Measurements from ENCODE around the gene GLB1L3.

GLB1L3 gene

GRCh38 chr11:134345237-134345550, 69.0 kb downstream of the GLB1L3 start:
- no peaks in the 10 kb centered on the region for H3K9me3 ChIP-seq (ENCODE audit: insufficient read depth, low read depth, low read length)
- H3K4me1 ChIP-seq (ENCODE audit: insufficient read depth, low read length) = peaks cover 14% of the 10 kb centered on the region; the same call in 1 of the 2 replicates
- 91% methylated on average over 4 of the region's 4 CpGs for WGBS
- no peaks in the 10 kb centered on the region for H3K27me3 ChIP-seq (ENCODE audit: insufficient read depth, low read length)
- no peak overlapping the region for H3K27ac ChIP-seq (ENCODE audit: low read depth, low read length)
- no peak overlapping the region for H3K9ac ChIP-seq (ENCODE audit: low read depth, low read length)
- no peaks in the 10 kb centered on the region for H3K36me3 ChIP-seq (ENCODE audit: insufficient read depth, low read length)
- H3K4me3 ChIP-seq (ENCODE audit: low read length) = no peak overlapping the region

GRCh38 chr11:134346101-134346975, 70.2 kb downstream of the GLB1L3 start:
- H3K9me3 ChIP-seq (ENCODE audit: insufficient read depth, low read depth, low read length) = no peaks in the 10 kb centered on the region
- H3K9ac ChIP-seq (ENCODE audit: low read depth, low read length) = no peak overlapping the region
- WGBS = 93% methylated on average over 21 of the region's 22 CpGs
- no peak overlapping the region for H3K4me3 ChIP-seq (ENCODE audit: low read length)
- H3K27ac ChIP-seq (ENCODE audit: low read depth, low read length) = no peak overlapping the region
- H3K4me1 ChIP-seq (ENCODE audit: insufficient read depth, low read length) = peaks cover 14% of the 10 kb centered on the region; the same call in 1 of the 2 replicates
- no peaks in the 10 kb centered on the region for H3K36me3 ChIP-seq (ENCODE audit: insufficient read depth, low read length)
- H3K27me3 ChIP-seq (ENCODE audit: insufficient read depth, low read length) = no peaks in the 10 kb centered on the region

- Histone ChIP-seq H3K36me3 (ENCODE audit: insufficient read depth, low read length) (no peaks in the 10 kb centered on the region), H3K9me3 (ENCODE audit: insufficient read depth, low read depth, low read length) (no peaks in the 10 kb centered on the region), H3K27ac (ENCODE audit: low read depth, low read length) (no peak overlapping the region), H3K4me3 (ENCODE audit: low read length) (no peak overlapping the region), H3K27me3 (ENCODE audit: insufficient read depth, low read length) (no peaks in the 10 kb centered on the region), H3K4me1 (ENCODE audit: insufficient read depth, low read length) (peaks cover 14% of the 10 kb centered on the region; the same call in 1 of the 2 replicates), H3K9ac (ENCODE audit: low read depth, low read length) (no peak overlapping the region)
- WGBS = 95% methylated on average over 5 of the region's 5 CpGs
These were observed 70.8 kb downstream of the GLB1L3 start for GRCh38 chr11:134346976-134347350.

- H3K36me3 ChIP-seq (ENCODE audit: insufficient read depth, low read length) = no peaks in the 10 kb centered on the region
- no peak overlapping the region for H3K4me3 ChIP-seq (ENCODE audit: low read length)
- H3K4me1 ChIP-seq (ENCODE audit: insufficient read depth, low read length) = peaks cover 14% of the 10 kb centered on the region; the same call in 1 of the 2 replicates
- WGBS = 95% methylated on average over 10 of the region's 10 CpGs
- no peaks in the 10 kb centered on the region for H3K27me3 ChIP-seq (ENCODE audit: insufficient read depth, low read length)
- H3K27ac ChIP-seq (ENCODE audit: low read depth, low read length) = no peak overlapping the region
- no peaks in the 10 kb centered on the region for H3K9me3 ChIP-seq (ENCODE audit: insufficient read depth, low read depth, low read length)
- H3K9ac ChIP-seq (ENCODE audit: low read depth, low read length) = no peak overlapping the region
These were observed 71.3 kb downstream of the GLB1L3 start for GRCh38 chr11:134347441-134347840.

GRCh38 chr11:134349109-134349801, 73.1 kb downstream of the GLB1L3 start:
- no peak overlapping the region for H3K27ac ChIP-seq (ENCODE audit: low read depth, low read length)
- peaks cover 14% of the 10 kb centered on the region; the same call in 1 of the 2 replicates for H3K4me1 ChIP-seq (ENCODE audit: insufficient read depth, low read length)
- 78% methylated on average over 6 of the region's 6 CpGs for WGBS
- H3K27me3 ChIP-seq (ENCODE audit: insufficient read depth, low read length) = no peaks in the 10 kb centered on the region
- no peak overlapping the region for H3K9ac ChIP-seq (ENCODE audit: low read depth, low read length)
- H3K9me3 ChIP-seq (ENCODE audit: insufficient read depth, low read depth, low read length) = no peaks in the 10 kb centered on the region
- H3K4me3 ChIP-seq (ENCODE audit: low read length) = no peak overlapping the region
- H3K36me3 ChIP-seq (ENCODE audit: insufficient read depth, low read length) = no peaks in the 10 kb centered on the region

- no peaks in the 10 kb centered on the region for H3K27me3 ChIP-seq (ENCODE audit: insufficient read depth, low read length)
- no peaks in the 10 kb centered on the region for H3K36me3 ChIP-seq (ENCODE audit: insufficient read depth, low read length)
- no peak overlapping the region for H3K27ac ChIP-seq (ENCODE audit: low read depth, low read length)
- peaks cover 14% of the 10 kb centered on the region; the same call in 1 of the 2 replicates for H3K4me1 ChIP-seq (ENCODE audit: insufficient read depth, low read length)
- WGBS = 83% methylated on average over 10 of the region's 10 CpGs
- no peak overlapping the region for H3K9ac ChIP-seq (ENCODE audit: low read depth, low read length)
- no peak overlapping the region for H3K4me3 ChIP-seq (ENCODE audit: low read length)
- no peaks in the 10 kb centered on the region for H3K9me3 ChIP-seq (ENCODE audit: insufficient read depth, low read depth, low read length)
These were observed 73.7 kb downstream of the GLB1L3 start for GRCh38 chr11:134349802-134350355.

- Histone ChIP-seq H3K4me3 (ENCODE audit: low read length) (no peak overlapping the region), H3K27me3 (ENCODE audit: insufficient read depth, low read length) (no peaks in the 10 kb centered on the region), H3K9ac (ENCODE audit: low read depth, low read length) (no peak overlapping the region), H3K4me1 (ENCODE audit: insufficient read depth, low read length) (peaks cover 14% of the 10 kb centered on the region; the same call in 1 of the 2 replicates), H3K36me3 (ENCODE audit: insufficient read depth, low read length) (no peaks in the 10 kb centered on the region), H3K27ac (ENCODE audit: low read depth, low read length) (no peak overlapping the region), H3K9me3 (ENCODE audit: insufficient read depth, low read depth, low read length) (no peaks in the 10 kb centered on the region)
- 97% methylated on average over 9 of the region's 9 CpGs for WGBS
These were observed 74.2 kb downstream of the GLB1L3 start for GRCh38 chr11:134350381-134350780.

- Histone ChIP-seq H3K9ac (ENCODE audit: low read depth, low read length) (no peak overlapping the region), H3K36me3 (ENCODE audit: insufficient read depth, low read length) (no peaks in the 10 kb centered on the region), H3K27ac (ENCODE audit: low read depth, low read length) (no peak overlapping the region), H3K4me3 (ENCODE audit: low read length) (no peak overlapping the region), H3K27me3 (ENCODE audit: insufficient read depth, low read length) (no peaks in the 10 kb centered on the region), H3K4me1 (ENCODE audit: insufficient read depth, low read length) (peaks cover 14% of the 10 kb centered on the region; the same call in 1 of the 2 replicates), H3K9me3 (ENCODE audit: insufficient read depth, low read depth, low read length) (no peaks in the 10 kb centered on the region)
- WGBS = 92% methylated on average over 2 of the region's 2 CpGs
These were observed 75.9 kb downstream of the GLB1L3 start for GRCh38 chr11:134352111-134352510.

GRCh38 chr11:134355136-134355535, 79.0 kb downstream of the GLB1L3 start:
- no peaks in the 10 kb centered on the region for H3K9me3 ChIP-seq (ENCODE audit: insufficient read depth, low read depth, low read length)
- H3K4me3 ChIP-seq (ENCODE audit: low read length) = no peak overlapping the region
- H3K9ac ChIP-seq (ENCODE audit: low read depth, low read length) = no peak overlapping the region
- no peaks in the 10 kb centered on the region for H3K36me3 ChIP-seq (ENCODE audit: insufficient read depth, low read length)
- H3K27me3 ChIP-seq (ENCODE audit: insufficient read depth, low read length) = peaks cover 3% of the 10 kb centered on the region; the same call in 1 of the 2 replicates
- no peaks in the 10 kb centered on the region for H3K4me1 ChIP-seq (ENCODE audit: insufficient read depth, low read length)
- WGBS = 94% methylated on average over 2 of the region's 2 CpGs
- no peak overlapping the region for H3K27ac ChIP-seq (ENCODE audit: low read depth, low read length)

- Histone ChIP-seq H3K27me3 (ENCODE audit: insufficient read depth, low read length) (peaks cover 3% of the 10 kb centered on the region; the same call in 1 of the 2 replicates), H3K4me1 (ENCODE audit: insufficient read depth, low read length) (no peaks in the 10 kb centered on the region), H3K9me3 (ENCODE audit: insufficient read depth, low read depth, low read length) (no peaks in the 10 kb centered on the region), H3K36me3 (ENCODE audit: insufficient read depth, low read length) (no peaks in the 10 kb centered on the region), H3K4me3 (ENCODE audit: low read length) (no peak overlapping the region), H3K27ac (ENCODE audit: low read depth, low read length) (no peak overlapping the region), H3K9ac (ENCODE audit: low read depth, low read length) (no peak overlapping the region)
- 97% methylated on average over 5 of the region's 5 CpGs for WGBS
These were observed 79.5 kb downstream of the GLB1L3 start for GRCh38 chr11:134355656-134356055.

Measured in HUES64 (cell line).